ENCODE measurements around the gene ST8SIA6. TPM values are rescaled to one million over a fixed set of nuclear protein-coding genes. Genes with fewer than 3 reads are reported as not detected.
"Not testable (repeated sequence)": the region's sequence is repeated elsewhere in the genome, so short reads cannot be mapped to it uniquely, and the experiment has no call there.

Gene ST8SIA6
- total and polyA plus RNA-seq, 5 donors from 2014 or later, result 5.6 to 10.8 (median 9.0) TPM

- Mint-ChIP-seq H3K36me3 (peaks cover 10% of the 10 kb centered on the region), H3K27me3 (no peaks in the 10 kb centered on the region), H3K9me3 (peaks cover 0 to 8% (median 3%) of the 10 kb centered on the region in 7 donors), H3K4me3 (no peak overlapping the region), H3K27ac (peak overlapping the region in 1 of 3 donors; percentile 77), H3K4me1 (peaks cover 31 to 64% (median 49%) of the 10 kb centered on the region in 4 donors)
- H3K27me3 ChIP-seq (ENCODE audit: control insufficient read depth, insufficient read depth, low read length), result no peaks in the 10 kb centered on the region
- no peaks in the 10 kb centered on the region for H3K36me3 ChIP-seq (ENCODE audit: control insufficient read depth, insufficient read depth, low read length)
- ATAC-seq (ENCODE audit: low read depth in 2 of 2) (peak in 1 of 2 donors; percentile 42), DNase-seq (peak in 1 of 3 donors; percentile 23)
- H3K4me1 ChIP-seq (ENCODE audit: control insufficient read depth, insufficient read depth, low read length, poor library complexity, severe bottlenecking), result peaks cover 14% of the 10 kb centered on the region
- H3K4me3 ChIP-seq (ENCODE audit: low read depth, low read length), result no peak overlapping the region
- no peaks in the 10 kb centered on the region for H3K9me3 ChIP-seq (ENCODE audit: control insufficient read depth in 2 of 2, low read length in 2 of 2)
- no peak overlapping the region for H3K27ac ChIP-seq (ENCODE audit: insufficient read depth, low read length, poor library complexity, severe bottlenecking)
These were observed 42.1 kb downstream of the ST8SIA6 start for GRCh38 chr10:17412323-17412722.

GRCh38 chr10:17410907-17411306, 43.5 kb downstream of the ST8SIA6 start:
- DNase-seq, result no peak
- peaks cover 4% of the 10 kb centered on the region for H3K36me3 Mint-ChIP-seq
- H3K27me3 Mint-ChIP-seq, result no peaks in the 10 kb centered on the region
- no peak overlapping the region for H3K4me3 Mint-ChIP-seq
- no peaks in the 10 kb centered on the region for H3K27me3 ChIP-seq (ENCODE audit: control insufficient read depth, insufficient read depth, low read length)
- H3K27ac Mint-ChIP-seq, result no peak overlapping the region
- no peak overlapping the region for H3K4me3 ChIP-seq (ENCODE audit: low read depth, low read length)
- peaks cover 0 to 2% (median 0%) of the 10 kb centered on the region in 7 donors for H3K9me3 Mint-ChIP-seq
- ATAC-seq (ENCODE audit: low read depth in 2 of 2), result no peak
- H3K36me3 ChIP-seq (ENCODE audit: control insufficient read depth, insufficient read depth, low read length), result no peaks in the 10 kb centered on the region
- H3K4me1 Mint-ChIP-seq, result peaks cover 25 to 59% (median 38%) of the 10 kb centered on the region in 4 donors
- no peaks in the 10 kb centered on the region for H3K9me3 ChIP-seq (ENCODE audit: control insufficient read depth in 2 of 2, low read length in 2 of 2)
- H3K27ac ChIP-seq (ENCODE audit: insufficient read depth, low read length, poor library complexity, severe bottlenecking), result no peak overlapping the region
- peaks cover 14% of the 10 kb centered on the region for H3K4me1 ChIP-seq (ENCODE audit: control insufficient read depth, insufficient read depth, low read length, poor library complexity, severe bottlenecking)

GRCh38 chr10:17409170-17409733, 45.1 kb downstream of the ST8SIA6 start:
- Histone ChIP-seq H3K9me3 (ENCODE audit: control insufficient read depth in 2 of 2, low read length in 2 of 2) (no peaks in the 10 kb centered on the region), H3K27me3 (ENCODE audit: control insufficient read depth, insufficient read depth, low read length) (no peaks in the 10 kb centered on the region), H3K36me3 (ENCODE audit: control insufficient read depth, insufficient read depth, low read length) (no peaks in the 10 kb centered on the region), H3K4me1 (ENCODE audit: control insufficient read depth, insufficient read depth, low read length, poor library complexity, severe bottlenecking) (peaks cover 14% of the 10 kb centered on the region), H3K27ac (ENCODE audit: insufficient read depth, low read length, poor library complexity, severe bottlenecking) (no peak overlapping the region), H3K4me3 (ENCODE audit: low read depth, low read length) (no peak overlapping the region)
- peak overlapping the region in 3 of 4 donors; percentile 5 to 49 (median 16) for H3K4me3 Mint-ChIP-seq
- ATAC-seq (ENCODE audit: low read depth in 2 of 2), result peak; percentile 53 to 73
- peaks cover 4% of the 10 kb centered on the region for H3K36me3 Mint-ChIP-seq
- no peaks in the 10 kb centered on the region for H3K27me3 Mint-ChIP-seq
- peaks cover 16 to 49% (median 29%) of the 10 kb centered on the region in 4 donors for H3K4me1 Mint-ChIP-seq
- peak overlapping the region; percentile 76 to 90 (median 87) for H3K27ac Mint-ChIP-seq
- DNase-seq, result peak in 2 of 3 donors; percentile 58 to 72
- peaks cover 0 to 1% (median 0%) of the 10 kb centered on the region in 7 donors for H3K9me3 Mint-ChIP-seq

- Histone ChIP-seq H3K27me3 (ENCODE audit: control insufficient read depth, insufficient read depth, low read length) (no peaks in the 10 kb centered on the region), H3K9me3 (ENCODE audit: control insufficient read depth in 2 of 2, low read length in 2 of 2) (no peaks in the 10 kb centered on the region), H3K27ac (ENCODE audit: insufficient read depth, low read length, poor library complexity, severe bottlenecking) (no peak overlapping the region), H3K4me3 (ENCODE audit: low read depth, low read length) (no peak overlapping the region), H3K36me3 (ENCODE audit: control insufficient read depth, insufficient read depth, low read length) (no peaks in the 10 kb centered on the region), H3K4me1 (ENCODE audit: control insufficient read depth, insufficient read depth, low read length, poor library complexity, severe bottlenecking) (peaks cover 14% of the 10 kb centered on the region)
- H3K9me3 Mint-ChIP-seq, result no peaks in the 10 kb centered on the region
- H3K4me3 Mint-ChIP-seq, result no peak overlapping the region
- ATAC-seq (ENCODE audit: low read depth in 2 of 2), result no peak
- no peak for DNase-seq
- H3K4me1 Mint-ChIP-seq, result peaks cover 13 to 41% (median 24%) of the 10 kb centered on the region in 4 donors
- no peak overlapping the region for H3K27ac Mint-ChIP-seq
- peaks cover 1% of the 10 kb centered on the region for H3K36me3 Mint-ChIP-seq
- no peaks in the 10 kb centered on the region for H3K27me3 Mint-ChIP-seq
These were observed 47.3 kb downstream of the ST8SIA6 start for GRCh38 chr10:17407047-17407446.

- peaks cover 14% of the 10 kb centered on the region for H3K4me1 ChIP-seq (ENCODE audit: control insufficient read depth, insufficient read depth, low read length, poor library complexity, severe bottlenecking)
- no peak for DNase-seq
- H3K4me3 ChIP-seq (ENCODE audit: low read depth, low read length), result no peak overlapping the region
- Mint-ChIP-seq H3K9me3 (peaks cover 0 to 5% (median 0%) of the 10 kb centered on the region in 7 donors), H3K36me3 (no peaks in the 10 kb centered on the region), H3K27me3 (no peaks in the 10 kb centered on the region), H3K4me3 (no peak overlapping the region), H3K27ac (peak overlapping the region in 2 of 3 donors; percentile 8 to 68), H3K4me1 (peaks cover 13 to 32% (median 17%) of the 10 kb centered on the region in 4 donors)
- no peak overlapping the region for H3K27ac ChIP-seq (ENCODE audit: insufficient read depth, low read length, poor library complexity, severe bottlenecking)
- no peak for ATAC-seq (ENCODE audit: low read depth in 2 of 2)
- H3K27me3 ChIP-seq (ENCODE audit: control insufficient read depth, insufficient read depth, low read length), result no peaks in the 10 kb centered on the region
- H3K36me3 ChIP-seq (ENCODE audit: control insufficient read depth, insufficient read depth, low read length), result no peaks in the 10 kb centered on the region
- H3K9me3 ChIP-seq (ENCODE audit: control insufficient read depth in 2 of 2, low read length in 2 of 2), result no peaks in the 10 kb centered on the region
These were observed 48.2 kb downstream of the ST8SIA6 start for GRCh38 chr10:17406036-17406834.

- peaks cover 0 to 5% (median 0%) of the 10 kb centered on the region in 7 donors for H3K9me3 Mint-ChIP-seq
- no peak for DNase-seq
- no peaks in the 10 kb centered on the region for H3K4me1 ChIP-seq (ENCODE audit: control insufficient read depth, insufficient read depth, low read length, poor library complexity, severe bottlenecking)
- H3K4me3 Mint-ChIP-seq, result no peak overlapping the region
- peaks cover 0 to 8% (median 2%) of the 10 kb centered on the region in 4 donors for H3K4me1 Mint-ChIP-seq
- H3K4me3 ChIP-seq (ENCODE audit: low read depth, low read length), result no peak overlapping the region
- no peak for ATAC-seq (ENCODE audit: low read depth in 2 of 2)
- no peaks in the 10 kb centered on the region for H3K36me3 Mint-ChIP-seq
- H3K27me3 Mint-ChIP-seq, result no peaks in the 10 kb centered on the region
- no peak overlapping the region for H3K27ac Mint-ChIP-seq
- H3K27me3 ChIP-seq (ENCODE audit: control insufficient read depth, insufficient read depth, low read length), result no peaks in the 10 kb centered on the region
- no peaks in the 10 kb centered on the region for H3K9me3 ChIP-seq (ENCODE audit: control insufficient read depth in 2 of 2, low read length in 2 of 2)
- H3K27ac ChIP-seq (ENCODE audit: insufficient read depth, low read length, poor library complexity, severe bottlenecking), result no peak overlapping the region
- H3K36me3 ChIP-seq (ENCODE audit: control insufficient read depth, insufficient read depth, low read length), result no peaks in the 10 kb centered on the region
These were observed 51.2 kb downstream of the ST8SIA6 start for GRCh38 chr10:17403161-17403560.

GRCh38 chr10:17402040-17402439, 52.4 kb downstream of the ST8SIA6 start:
- H3K27ac Mint-ChIP-seq; H3K36me3 ChIP-seq (ENCODE audit: control insufficient read depth, insufficient read depth, low read length); H3K4me3 ChIP-seq (ENCODE audit: low read depth, low read length); H3K4me1 Mint-ChIP-seq; H3K27me3 Mint-ChIP-seq; ATAC-seq (ENCODE audit: low read depth in 2 of 2); H3K9me3 ChIP-seq (ENCODE audit: control insufficient read depth in 2 of 2, low read length in 2 of 2); H3K36me3 Mint-ChIP-seq; H3K9me3 Mint-ChIP-seq; H3K4me3 Mint-ChIP-seq; H3K27me3 ChIP-seq (ENCODE audit: control insufficient read depth, insufficient read depth, low read length); H3K27ac ChIP-seq (ENCODE audit: insufficient read depth, low read length, poor library complexity, severe bottlenecking); H3K4me1 ChIP-seq (ENCODE audit: control insufficient read depth, insufficient read depth, low read length, poor library complexity, severe bottlenecking); DNase-seq: not testable (repeated sequence)
